ENCODE measurements around the gene ADAMTS12.

DNA sequence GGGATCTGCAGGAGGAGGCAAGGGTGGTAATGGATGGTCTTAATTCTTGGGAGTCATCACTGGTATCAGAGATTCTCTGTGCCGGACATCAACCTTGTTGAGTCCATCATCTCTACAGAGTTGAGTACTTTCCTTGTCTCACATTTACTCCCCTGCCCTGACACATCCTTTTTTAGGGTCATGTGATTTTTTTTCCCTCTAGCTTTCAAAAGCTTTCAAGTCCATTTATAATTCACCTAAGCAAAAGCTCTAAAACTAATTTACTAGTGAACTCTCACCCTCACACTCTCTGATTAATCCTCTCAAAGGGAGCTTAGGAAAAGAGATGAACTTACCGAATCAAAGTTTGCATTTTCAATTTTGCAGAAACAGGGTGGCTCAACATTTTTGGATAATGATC, 258.1 kb downstream of the ADAMTS12 start:
- TF ChIP-seq, protein P1, sequence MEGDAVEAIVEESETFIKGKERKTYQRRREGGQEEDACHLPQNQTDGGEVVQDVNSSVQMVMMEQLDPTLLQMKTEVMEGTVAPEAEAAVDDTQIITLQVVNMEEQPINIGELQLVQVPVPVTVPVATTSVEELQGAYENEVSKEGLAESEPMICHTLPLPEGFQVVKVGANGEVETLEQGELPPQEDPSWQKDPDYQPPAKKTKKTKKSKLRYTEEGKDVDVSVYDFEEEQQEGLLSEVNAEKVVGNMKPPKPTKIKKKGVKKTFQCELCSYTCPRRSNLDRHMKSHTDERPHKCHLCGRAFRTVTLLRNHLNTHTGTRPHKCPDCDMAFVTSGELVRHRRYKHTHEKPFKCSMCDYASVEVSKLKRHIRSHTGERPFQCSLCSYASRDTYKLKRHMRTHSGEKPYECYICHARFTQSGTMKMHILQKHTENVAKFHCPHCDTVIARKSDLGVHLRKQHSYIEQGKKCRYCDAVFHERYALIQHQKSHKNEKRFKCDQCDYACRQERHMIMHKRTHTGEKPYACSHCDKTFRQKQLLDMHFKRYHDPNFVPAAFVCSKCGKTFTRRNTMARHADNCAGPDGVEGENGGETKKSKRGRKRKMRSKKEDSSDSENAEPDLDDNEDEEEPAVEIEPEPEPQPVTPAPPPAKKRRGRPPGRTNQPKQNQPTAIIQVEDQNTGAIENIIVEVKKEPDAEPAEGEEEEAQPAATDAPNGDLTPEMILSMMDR (IDR thresholded peaks at IDR 0.05), result no peak
- TF ChIP-seq SIN3A (IDR thresholded peaks at IDR 0.05; ENCODE audit: borderline replicate concordance, low read depth, low read length), result no peak
- no peak for TF ChIP-seq POLR2AphosphoS5 (IDR thresholded peaks at IDR 0.05; ENCODE audit: low read depth, low read length)
- TF ChIP-seq RFX5 (IDR thresholded peaks at IDR 0.05; ENCODE audit: low read length), result no peak
- no peak for TF ChIP-seq MXI1 (IDR thresholded peaks at IDR 0.05; ENCODE audit: low read depth, low read length)

Data from SK-N-SH (cell line).